Measurements from ENCODE around the gene SPDEF.
A peak's percentile ranks its signal among the peaks of the same experiment; 100 is the strongest.

Gene SPDEF

DNA sequence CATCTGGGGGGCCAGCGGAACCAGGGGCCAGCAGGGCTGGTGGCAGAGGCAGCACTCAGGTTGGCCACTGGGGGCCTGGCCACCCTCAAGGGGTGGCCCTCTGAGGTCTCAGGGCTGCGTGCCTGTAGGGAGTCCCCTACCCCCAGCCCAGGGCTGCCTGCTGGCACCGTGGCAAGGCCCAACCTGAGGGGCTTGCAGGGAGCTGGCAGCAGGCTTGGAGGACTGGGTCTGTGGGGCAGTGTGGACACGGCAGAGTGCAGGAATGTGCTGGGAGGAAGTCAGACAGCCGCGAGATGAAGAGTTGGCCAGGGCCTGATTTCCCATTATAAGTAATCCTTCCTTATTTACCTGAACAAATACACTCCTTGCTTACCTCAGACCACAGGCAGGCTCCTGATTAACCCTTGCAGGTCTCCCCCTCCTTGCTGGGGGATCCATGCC is at the start of gene SPDEF:
SPDEF (minus strand) TSS at position 299 of the 441 bp plus-strand sequence. CDS start 11,874 bp downstream, outside the sequence.
- ATAC-seq (no peak), DNase-seq (no peak)

DNA sequence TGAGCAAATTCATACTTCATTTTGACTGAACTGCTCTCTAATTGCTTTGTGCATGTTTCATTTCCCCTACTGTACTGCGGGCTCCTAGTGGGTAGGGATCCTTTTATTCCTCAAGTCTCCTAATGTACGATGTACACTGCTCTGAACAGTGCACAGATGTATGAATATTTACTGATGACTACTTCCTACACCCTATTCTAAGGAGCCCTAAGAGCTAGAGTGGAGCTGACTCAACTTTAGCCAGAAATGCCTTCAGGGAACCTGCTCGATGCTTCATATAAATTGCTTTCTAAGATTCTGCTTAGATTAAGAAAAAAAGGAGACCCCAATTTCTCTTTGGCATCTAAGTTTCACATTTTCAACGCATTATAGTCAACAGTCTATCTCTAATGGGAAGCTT is 47.6 kb upstream of the SPDEF start:
- no peak for ATAC-seq
- no peak for DNase-seq

DNA sequence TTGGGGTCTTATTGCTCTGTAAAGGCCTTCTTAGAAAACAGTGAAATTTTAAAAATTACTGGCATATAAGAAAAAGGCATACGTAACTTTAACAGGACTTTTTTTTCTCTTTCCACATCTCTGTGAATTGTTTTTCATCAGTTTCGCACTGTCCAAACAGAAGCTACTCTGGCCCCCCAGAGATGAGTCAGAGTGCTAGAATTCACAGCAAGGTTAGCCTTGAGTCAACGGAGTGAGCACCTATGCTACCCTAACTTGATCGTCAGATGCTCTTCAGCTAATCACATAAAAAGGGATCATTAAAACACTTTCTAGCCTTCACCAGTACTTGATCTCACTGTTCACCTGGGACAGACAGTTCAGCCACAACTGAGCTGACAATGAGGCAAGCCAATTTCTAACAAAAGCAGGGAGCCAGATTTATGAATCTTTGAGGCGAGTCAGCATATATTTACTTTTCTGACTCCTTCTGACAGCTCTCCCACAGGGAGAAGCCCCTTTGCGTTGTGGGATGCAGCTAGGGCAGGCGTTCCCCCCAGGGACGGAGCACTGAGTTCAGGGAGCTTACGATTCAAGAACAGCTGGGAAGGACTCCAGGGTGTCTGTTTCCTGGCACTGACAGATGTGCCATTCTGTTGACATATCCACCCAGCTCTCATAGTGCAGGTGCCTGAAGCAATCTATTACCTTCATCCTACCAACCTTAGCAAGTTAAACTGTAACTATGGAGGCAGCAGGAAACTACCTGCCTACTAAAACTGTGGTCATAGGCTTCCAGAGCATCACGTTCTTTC is 46.4 kb upstream of the SPDEF start:
- no peak for ATAC-seq
- no peak for DNase-seq

DNA sequence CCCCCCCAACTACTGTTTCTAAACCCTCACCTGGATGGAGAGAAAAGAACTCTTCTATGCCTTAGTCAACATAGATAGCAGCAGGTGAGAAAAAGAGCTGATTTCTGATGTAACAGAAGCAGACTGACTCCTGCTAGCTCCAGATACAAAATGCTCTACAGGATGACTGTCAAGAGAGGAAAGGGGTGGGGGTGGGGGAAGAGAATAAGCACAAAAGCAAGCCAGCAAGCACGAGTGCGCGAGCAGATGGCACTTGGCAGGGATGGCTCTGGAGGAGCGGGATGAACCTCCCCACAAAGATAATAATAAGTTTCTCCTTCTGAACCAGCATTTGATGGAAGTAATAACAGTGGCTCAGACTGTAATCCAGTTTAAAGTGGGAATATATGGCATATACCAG is 45.6 kb upstream of the SPDEF start:
- DNase-seq = no peak
- no peak for ATAC-seq

DNA sequence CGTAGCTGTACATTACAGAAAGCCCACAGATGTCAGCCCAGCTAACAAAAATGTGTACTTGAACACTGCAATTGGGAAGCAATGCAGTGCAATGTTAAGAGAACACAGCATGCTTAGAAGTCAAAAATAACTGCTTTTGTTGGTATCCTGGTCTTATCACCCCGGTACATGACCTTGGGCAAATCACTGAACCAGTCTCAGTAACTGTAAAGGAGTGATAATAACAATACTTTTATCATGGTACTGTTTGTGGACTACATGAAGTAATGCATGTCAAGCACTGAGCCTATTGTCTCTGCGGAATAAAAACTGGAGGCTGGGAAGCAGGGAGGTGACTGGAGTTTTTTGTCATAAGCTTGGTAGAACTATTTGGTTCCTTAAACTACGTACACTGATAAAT is 44.7 kb upstream of the SPDEF start:
- no peak for DNase-seq
- ATAC-seq = no peak

DNA sequence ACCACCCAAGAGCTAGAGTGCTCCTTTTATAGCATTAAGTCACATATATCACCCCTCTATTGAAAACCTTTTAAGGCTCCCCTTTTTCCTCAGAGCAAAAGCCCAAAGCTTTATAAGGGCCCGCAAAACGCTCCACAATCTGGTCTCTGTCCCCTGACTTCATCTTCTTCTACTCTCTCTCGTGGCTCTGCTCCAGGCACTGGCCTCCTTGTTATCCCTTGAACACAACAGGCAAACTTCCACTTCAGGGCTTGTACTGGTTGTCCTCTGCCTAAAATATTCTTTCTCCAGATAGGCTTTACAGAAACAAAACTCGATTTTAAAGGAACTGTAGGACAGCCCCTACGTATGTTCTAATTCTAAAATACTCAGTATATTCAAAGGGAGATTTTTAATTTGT is 44.0 kb upstream of the SPDEF start:
- no peak for DNase-seq
- no peak for ATAC-seq

DNA sequence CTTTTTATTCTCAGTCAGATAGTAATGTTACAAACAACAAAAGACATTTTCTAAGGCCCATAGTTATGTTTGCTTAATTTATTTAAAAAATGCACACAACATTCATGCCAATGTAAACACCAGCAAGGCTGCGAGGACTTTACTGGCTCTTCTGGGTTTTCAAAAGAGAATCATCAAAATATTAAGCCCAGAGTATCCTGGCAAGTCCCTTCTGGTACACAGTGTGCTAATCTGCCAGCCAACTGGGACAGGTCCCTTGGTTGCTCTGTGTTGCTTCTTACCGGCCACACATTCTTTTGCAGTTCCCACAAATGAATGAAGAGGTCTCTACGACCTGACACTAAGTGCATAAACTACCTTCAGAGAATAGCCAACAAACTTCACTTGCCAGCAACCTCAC is 42.6 kb upstream of the SPDEF start:
- DNase-seq = no peak

DNA sequence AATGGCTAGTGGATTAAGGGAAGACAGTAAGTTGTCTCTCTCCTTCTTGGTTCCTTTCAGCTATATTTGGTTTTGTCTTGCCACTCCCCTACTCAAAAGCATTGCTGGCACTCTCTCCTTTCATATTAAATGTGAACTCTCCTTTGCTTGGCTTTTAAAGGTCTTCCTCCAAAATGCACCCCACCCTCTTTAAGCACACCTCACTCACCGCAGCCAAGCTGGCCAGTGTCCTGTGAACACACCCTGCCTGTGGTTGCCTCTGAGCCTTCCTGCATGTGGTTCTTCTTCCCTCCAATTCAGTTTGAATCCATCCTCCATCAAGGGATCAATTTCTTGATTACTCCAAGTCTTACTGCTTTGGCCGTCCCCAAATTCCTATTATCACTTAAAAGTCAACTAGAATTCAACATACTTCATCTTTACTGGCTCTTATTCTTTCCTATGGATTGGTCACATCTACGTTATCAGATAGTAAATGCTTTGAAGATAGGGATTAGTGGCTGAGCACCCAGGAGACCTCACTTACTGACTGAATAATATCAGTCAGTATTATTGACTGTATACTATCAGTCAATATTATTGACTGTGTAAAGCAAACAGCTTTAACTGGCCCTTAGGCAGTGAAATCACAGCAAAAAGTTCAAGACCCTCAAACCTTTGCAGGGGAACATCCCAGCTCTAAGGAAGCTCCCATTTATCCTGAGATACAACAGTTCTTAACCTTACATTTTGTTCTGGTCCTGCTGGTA is 41.6 kb upstream of the SPDEF start:
- no peak for ATAC-seq
- DNase-seq = no peak

More for the DNA sequence above, 42.6 kb upstream of the SPDEF start:
- no peak for ATAC-seq

DNA sequence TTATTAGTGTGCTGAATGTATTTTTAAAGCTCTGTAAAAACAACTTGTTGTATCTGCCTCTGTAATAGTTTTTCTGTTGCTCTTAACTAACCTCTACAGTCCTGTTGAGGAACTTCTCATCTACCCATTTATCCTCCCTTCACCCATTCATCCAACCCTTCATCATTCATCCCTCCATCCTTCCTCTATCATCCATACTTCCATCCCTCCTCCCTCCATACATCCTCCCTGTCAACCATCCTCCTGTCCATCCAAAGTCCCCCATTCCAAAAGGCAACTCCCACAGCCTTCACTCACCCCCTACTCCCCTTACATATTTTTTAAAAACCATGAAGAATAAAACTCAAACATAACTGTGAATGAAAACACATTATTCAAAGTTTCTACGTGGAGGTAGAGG is 40.7 kb upstream of the SPDEF start:
- DNase-seq (no peak), ATAC-seq (no peak)

DNA sequence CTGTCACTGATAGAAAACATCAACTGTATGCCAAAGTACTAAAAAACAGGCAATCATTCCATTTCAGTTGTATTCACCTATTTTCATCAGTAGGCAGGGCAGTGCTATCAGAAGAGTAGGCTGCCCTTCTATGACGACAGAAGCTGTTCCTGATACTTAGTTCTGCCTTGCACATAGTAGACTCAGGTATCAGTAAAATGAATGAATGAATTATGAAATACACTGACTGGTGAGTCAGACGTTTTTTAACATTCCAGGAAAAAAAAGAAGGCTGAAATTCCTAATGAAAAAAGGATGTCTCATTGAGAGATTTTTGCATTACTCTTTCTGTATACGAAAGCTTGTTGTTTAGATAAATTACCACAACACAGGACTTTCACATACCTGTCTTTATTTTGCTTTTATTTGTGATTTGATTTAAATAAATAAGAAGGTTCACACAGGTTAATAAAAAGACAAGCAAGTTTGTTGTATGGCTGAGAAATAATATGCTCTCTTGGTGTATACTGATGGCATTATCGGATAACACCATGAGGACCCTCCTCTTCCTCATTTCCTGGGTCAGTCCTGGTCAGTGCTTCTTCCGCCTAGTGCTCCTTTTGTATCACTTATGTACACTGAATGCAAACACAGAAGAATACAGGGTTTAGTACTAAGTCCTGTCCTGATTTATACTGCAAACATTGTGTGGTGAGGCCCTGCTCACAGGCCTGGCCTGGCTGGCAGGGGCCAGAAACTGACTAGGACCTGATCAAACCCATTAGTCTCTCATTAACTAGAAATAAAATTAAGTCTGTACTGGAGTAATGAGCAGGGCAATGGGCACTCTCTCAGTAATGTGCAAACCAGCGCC is 39.4 kb upstream of the SPDEF start:
- DNase-seq (no peak), ATAC-seq (no peak)

DNA sequence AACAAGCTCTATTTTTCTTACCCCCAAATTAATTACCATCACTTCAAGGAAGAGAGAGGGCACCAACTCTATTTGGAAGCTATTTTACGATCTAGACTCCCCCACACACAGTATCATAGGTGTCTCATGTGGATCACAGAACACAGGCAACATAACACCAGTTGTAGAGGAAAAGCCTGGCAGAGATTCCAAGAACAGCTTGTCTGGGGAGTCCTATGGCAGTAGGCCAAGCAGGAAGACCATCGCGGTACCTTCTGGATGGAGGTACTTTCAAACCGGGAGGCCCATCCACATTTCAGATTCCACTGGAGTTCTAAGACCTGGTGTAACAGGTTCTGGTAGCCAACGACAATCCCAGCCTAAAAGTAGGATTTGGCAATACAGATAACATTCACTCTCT is 37.6 kb upstream of the SPDEF start:
- ATAC-seq (no peak), DNase-seq (no peak)

DNA sequence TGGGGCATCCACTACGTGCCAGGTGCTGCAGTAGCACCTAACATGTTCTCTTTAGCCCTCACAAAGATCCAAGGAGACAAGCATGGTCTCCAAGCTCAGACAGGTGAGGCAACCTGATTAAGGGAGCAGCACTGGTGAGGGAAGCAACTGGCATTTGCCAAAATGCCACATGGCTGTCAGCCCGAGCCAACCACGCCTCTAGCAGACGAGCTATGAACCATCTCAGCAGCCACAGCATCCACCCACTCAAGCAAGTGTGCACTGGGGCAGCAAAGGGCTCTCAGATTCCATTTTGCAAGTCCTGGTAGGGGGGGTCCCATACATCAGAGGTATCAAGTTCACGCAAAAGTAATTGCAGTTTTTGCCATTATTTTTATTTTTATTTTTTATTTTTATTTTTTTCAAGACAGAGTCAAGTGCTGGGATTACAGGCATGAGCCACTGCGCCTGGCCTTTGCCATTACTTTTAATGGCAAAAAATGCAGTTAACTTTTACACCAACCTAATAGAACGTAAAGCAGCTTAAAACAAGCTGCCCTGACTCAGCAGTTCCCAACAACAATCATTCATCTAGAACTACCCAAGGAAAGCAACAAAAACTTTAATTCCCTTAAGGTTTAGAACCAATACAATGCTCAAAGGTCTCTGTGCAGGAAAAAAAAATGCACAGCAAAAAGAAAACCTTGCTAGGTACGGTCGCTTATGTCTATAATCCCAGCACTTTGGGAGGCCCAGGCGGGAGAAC is 36.3 kb upstream of the SPDEF start:
- peak; percentile 86 for ATAC-seq
- peak; percentile 39 for DNase-seq

DNA sequence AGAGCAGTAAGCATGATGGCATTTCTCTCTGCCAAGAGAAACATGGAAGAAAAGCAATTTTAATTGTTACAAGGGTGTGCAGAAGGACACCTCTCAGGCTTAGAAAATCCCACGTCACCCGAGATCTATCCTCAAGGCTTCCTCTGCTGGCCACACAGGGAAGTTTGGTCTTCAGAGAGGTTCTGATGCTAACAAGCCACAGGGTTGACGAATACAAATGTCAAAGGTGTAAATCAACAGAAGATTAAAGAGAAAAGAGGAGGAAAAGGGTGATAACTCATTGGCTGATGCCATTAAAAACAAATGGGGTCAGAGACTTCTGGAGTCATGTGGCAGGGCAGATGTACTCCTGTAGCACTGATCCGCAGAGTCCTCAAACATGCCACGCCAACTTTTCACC is 33.6 kb upstream of the SPDEF start:
- DNase-seq (no peak), ATAC-seq (no peak)

DNA sequence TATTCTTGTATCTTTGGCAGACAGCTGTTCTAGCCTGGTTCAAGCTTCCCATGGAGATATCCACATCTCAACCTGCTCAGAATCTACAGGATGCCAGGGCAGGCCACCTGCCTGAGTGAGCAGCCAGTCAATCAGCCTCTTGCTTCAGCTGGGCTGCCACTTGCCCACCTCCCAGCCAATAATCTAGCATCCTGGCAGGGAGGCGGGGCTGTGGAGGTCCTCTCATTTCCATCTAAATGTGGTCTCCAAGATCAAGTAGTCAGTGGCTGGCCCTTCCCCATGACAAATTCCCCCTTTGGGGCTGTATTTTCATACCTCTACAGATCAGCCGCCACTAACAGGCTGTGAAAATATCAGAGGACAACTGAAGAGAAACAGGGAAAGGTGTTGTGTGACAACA is 33.0 kb upstream of the SPDEF start:
- ATAC-seq (no peak), DNase-seq (no peak)

DNA sequence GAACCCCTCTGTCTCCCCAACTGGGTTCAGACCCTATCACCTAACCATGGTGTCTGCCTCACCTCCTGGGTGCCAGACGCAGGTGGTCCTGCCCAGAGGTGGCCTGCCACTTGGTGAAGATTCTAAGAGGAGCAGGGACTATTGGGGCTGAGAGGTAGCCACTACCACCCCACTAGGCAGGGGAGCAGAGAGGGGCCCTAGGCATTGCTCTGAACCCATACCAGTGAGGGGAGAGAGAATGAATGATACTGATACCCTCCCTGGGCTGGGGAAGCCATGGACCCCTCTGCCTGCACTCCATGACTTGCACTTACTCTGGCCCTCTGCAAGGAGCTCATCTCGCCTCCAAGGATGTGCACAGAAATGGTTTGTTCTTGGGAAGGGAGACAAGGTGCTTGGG is 31.7 kb upstream of the SPDEF start:
- ATAC-seq = no peak
- no peak for DNase-seq

DNA sequence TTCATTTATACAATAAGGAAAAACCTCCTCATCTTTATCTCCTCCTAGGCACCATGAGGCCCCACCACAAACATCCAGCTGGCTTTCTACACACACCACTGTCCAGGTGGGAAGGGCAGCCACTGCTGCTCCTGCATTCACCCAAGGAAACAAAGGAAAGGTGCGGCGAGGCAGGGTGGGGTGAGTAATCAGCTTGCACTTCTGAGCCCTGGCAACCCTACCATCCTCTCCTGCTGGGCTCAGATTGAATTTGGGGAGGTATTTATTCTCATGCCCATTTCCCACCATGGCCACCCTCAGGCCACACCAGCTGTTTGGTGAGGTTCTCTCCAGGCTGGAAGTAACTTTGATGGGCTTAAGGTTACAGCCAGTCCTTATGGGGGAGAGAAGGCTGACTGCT is 31.2 kb upstream of the SPDEF start:
- DNase-seq = no peak

DNA sequence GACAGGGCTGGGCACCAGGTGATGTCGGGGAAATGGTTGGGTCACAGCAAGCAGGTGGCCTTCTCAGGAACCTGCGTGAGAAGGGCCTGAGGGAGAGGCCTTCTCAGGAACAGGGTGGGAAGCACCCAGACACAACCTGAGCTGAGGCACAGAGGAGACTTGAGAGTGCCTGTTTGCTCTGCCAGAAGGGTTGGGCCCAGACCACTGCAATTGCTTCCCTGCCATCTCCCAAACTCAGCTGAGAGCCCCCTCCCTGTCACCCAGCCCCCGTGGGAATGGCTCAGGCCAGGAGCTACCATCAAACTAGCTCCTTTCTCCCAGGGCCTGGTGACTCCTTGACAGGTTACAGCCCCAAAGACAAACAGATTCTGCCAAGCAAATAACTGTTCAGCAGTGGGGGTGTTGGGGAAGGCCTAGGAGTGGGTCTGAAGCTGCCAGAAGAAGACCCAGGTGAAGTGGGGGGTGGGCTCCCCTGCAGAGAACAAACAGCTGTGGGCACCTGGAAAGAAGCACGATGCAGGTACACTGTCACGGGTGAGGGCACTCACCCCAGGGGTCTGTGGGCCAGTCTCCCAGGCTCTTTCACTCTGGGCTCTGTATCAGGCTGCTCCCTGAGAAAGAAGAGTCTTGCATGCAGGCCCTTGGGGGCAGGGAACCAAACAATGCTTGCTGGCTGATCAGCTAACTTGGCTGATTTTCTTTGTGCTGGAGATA is 30.4 kb upstream of the SPDEF start:
- DNase-seq (no peak), ATAC-seq (no peak)

More for the DNA sequence above, 31.2 kb upstream of the SPDEF start:
- ATAC-seq = no peak

DNA sequence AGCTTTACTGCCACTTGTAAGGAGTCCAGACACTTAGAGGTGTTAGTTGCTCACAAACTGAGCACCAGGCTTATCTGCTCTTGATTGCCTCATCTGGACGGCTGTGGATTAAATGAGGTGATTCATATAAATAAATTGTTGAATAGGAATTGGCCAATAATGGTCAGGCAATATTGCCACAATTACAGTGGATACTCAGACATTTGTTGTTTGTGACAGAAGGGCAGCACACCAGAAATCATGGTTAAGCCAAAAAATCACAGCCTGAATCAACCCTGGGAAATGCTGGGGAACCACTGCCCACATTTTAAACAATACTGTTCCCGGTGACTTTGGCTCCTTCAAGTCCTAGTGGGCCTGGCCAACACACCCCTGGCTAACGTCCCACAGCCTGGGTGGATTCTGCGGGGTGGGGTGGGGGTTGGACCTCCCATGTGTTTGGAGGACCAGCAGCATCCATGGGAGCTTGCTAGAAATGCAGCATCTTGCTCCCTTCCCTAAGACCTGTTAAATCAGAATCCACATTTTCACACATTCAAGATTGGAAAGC is 29.5 kb upstream of the SPDEF start:
- DNase-seq = no peak
- no peak for ATAC-seq

DNA sequence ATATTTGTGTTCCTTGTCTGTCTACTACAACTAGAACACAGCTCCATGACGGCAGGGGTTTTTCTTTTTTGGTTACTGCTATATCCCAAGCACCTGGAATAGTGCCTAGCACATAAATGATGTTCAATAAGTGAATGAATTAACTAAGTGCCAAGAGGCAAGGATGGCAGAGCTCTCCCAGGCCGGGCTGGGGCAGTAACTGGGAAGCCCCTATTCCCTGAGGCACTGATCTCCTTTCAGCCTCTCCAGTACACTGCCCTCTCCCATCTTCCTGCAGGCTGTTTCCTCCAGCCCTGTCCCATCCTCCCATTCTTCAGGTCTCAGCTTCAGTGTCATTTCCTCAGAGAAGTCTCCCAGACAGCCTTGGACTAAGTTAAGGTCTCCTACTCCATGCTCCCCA is 29.0 kb upstream of the SPDEF start:
- ATAC-seq = no peak

DNA sequence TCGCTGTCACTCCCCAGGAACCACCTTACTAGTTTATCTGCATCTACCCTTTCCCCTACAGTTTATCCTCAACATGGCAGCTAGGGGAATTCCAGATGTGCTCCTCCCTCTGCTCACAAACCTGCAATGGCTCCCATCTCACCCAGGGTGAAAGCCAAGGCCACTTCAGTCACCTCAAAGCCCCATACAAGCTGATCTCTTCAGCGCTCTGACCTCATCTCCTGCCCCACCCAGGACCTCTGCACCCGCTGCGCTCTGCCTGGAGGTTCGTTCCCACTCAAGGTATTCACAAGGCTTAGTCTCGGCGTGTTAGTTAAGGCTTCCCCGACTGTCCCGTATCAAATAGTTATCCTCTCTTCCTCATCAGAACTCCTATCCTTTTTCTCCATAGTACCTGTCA is 28.6 kb upstream of the SPDEF start:
- no peak for ATAC-seq

More for the DNA sequence above, 29.0 kb upstream of the SPDEF start:
- DNase-seq = no peak

More for the DNA sequence above, 28.6 kb upstream of the SPDEF start:
- DNase-seq = no peak

Data from stimulated activated naive CD8-positive, alpha-beta T cell treated with anti-CD3 and anti-CD28 coated beads, Interleukin-15, Interleukin-2, amounts not matched to agents 100 U/mL and 50 U/mL, for 24 hours (primary cell).